Nephron progenitor cell (in vitro differentiated cells): ENCODE results near the gene VAMP1.
"Not testable (repeated sequence)": the region's sequence is repeated elsewhere in the genome, so short reads cannot be mapped to it uniquely, and the experiment has no call there.

Experiments
- DNase-seq: peaks from one replicate; pipeline ENCODE4 v3.0.0; 2021
- H3K27ac Mint-ChIP-seq: 2 replicates; pipeline ENCODE4 v1.8.0; 2021; ENCODE audit warnings: mild to moderate bottlenecking, moderate library complexity, mixed read lengths
- H3K27me3 Mint-ChIP-seq: 2 replicates; pipeline ENCODE4 v1.8.0; 2021; ENCODE audit warnings: mild to moderate bottlenecking, low read depth, mixed read lengths; ENCODE audit not compliant: poor library complexity
- H3K36me3 Mint-ChIP-seq: 2 replicates; pipeline ENCODE4 v1.8.0; 2021; ENCODE audit warnings: low read depth, mixed read lengths
- H3K4me1 Mint-ChIP-seq: 2 replicates; pipeline ENCODE4 v1.8.0; 2021; ENCODE audit warnings: mixed read lengths
- H3K4me3 Mint-ChIP-seq: 2 replicates; pipeline ENCODE4 v1.8.0; 2021; ENCODE audit warnings: mild to moderate bottlenecking, moderate library complexity, mixed read lengths
- H3K9me3 Mint-ChIP-seq: 2 replicates; pipeline ENCODE4 v1.8.0; 2021; ENCODE audit warnings: mild to moderate bottlenecking, moderate library complexity, mixed read lengths
- TF ChIP-seq, protein P1 (sequence below): fragments of 200-600 bp; sonication (generic); IDR thresholded peaks from 2 replicates; pipeline ENCODE4 v1.5.0; 2021; ENCODE audit warnings: antibody characterized with exemption

VAMP1 gene

DNA sequence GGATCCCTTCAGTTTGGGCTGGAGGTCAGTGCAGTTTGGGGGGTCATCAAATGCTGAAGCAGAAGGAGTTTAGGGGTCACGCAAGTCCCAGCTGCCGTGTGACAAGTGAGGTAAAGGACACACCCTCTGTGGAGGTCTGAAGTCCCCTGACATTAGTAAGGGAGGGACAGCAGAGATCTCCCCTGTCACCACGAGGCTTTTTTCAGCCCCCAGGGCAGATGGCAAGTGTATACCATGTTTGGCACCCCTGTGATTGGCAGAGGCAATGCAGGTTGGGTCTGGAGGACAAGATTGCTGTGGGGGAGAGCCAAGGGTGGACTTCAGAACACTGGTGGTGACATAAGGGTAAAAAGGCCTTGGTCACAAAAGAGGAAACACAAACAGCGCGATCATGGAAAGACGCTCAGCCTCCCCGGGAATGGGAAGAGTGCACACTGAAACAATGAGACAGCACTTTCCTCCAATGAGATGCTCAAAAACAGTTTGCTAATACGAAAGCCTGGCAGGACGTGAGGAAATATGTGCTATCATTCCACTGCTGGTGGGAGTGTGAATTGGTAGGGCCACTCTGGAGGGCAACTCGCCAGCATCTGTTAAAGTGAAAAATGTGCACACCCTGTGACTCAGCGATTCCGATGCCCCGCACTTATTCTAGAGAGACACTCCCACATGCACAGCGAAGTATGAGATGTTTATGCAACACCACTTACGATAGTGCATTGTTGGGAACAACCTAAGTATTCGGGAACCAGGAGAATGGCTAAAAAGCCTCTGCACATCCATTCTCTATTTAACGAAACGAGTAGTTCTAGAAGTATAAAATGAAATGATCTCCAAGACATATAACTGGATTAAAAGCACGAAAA, 40.1 kb downstream of the VAMP1 start:
- peaks cover 48% of the 10 kb centered on the region for H3K4me1 Mint-ChIP-seq
- H3K36me3 Mint-ChIP-seq, result no peaks in the 10 kb centered on the region
- H3K9me3 Mint-ChIP-seq, result no peaks in the 10 kb centered on the region
- H3K4me3 Mint-ChIP-seq, result no peak overlapping the region
- peak overlapping the region; percentile 91 for H3K27ac Mint-ChIP-seq
- peaks cover 12% of the 10 kb centered on the region for H3K27me3 Mint-ChIP-seq
- no peak for DNase-seq
- TF ChIP-seq, protein P1, sequence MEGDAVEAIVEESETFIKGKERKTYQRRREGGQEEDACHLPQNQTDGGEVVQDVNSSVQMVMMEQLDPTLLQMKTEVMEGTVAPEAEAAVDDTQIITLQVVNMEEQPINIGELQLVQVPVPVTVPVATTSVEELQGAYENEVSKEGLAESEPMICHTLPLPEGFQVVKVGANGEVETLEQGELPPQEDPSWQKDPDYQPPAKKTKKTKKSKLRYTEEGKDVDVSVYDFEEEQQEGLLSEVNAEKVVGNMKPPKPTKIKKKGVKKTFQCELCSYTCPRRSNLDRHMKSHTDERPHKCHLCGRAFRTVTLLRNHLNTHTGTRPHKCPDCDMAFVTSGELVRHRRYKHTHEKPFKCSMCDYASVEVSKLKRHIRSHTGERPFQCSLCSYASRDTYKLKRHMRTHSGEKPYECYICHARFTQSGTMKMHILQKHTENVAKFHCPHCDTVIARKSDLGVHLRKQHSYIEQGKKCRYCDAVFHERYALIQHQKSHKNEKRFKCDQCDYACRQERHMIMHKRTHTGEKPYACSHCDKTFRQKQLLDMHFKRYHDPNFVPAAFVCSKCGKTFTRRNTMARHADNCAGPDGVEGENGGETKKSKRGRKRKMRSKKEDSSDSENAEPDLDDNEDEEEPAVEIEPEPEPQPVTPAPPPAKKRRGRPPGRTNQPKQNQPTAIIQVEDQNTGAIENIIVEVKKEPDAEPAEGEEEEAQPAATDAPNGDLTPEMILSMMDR, result no peak

DNA sequence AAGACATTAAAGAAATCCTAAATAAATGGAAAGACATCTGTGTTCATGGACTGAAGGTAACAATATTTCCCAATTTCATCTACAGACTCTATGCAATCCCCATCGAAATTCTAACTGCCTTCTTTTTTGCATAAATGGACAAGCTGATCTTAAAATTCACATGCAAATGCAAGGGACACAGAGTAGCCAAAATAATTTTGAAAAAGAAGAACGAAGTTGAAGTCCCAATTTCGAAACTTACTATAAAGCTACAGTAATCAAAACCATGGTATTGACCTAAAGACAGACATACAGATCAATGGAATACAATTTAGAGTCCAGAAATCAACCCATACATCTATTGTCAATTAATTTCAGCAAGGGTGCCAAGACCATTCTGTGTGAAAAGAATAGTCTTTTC, 42.2 kb downstream of the VAMP1 start:
- Mint-ChIP-seq H3K27me3 (peaks cover 8% of the 10 kb centered on the region), H3K36me3 (no peaks in the 10 kb centered on the region), H3K9me3 (no peaks in the 10 kb centered on the region), H3K4me3 (no peak overlapping the region), H3K4me1 (peaks cover 53% of the 10 kb centered on the region), H3K27ac (no peak overlapping the region)
- DNase-seq, result no peak
- TF ChIP-seq, protein P1, result no peak

DNA sequence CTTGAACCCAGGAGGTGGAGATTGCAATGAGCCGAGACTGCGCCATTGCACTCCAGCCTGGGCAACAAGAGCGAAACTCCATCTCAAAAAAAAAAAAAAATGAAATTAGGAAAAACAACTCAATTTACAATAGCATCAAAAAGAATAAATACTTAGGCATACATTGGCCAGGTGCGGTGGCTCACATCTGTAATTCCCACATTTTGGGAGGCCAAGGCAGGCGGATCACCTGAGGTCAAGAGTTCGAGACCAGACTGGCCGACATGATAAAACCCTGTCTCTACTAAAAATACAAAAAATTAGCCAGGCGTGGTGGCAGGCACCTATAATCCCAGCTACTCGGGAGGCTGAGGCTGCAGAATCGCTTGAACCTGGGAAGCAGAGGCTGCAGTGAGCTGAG, 42.7 kb downstream of the VAMP1 start:
- not testable (repeated sequence) for H3K27ac Mint-ChIP-seq, DNase-seq, H3K4me3 Mint-ChIP-seq, H3K36me3 Mint-ChIP-seq, H3K9me3 Mint-ChIP-seq
- peaks cover 11% of the 10 kb centered on the region for H3K27me3 Mint-ChIP-seq
- peaks cover 53% of the 10 kb centered on the region for H3K4me1 Mint-ChIP-seq

DNA sequence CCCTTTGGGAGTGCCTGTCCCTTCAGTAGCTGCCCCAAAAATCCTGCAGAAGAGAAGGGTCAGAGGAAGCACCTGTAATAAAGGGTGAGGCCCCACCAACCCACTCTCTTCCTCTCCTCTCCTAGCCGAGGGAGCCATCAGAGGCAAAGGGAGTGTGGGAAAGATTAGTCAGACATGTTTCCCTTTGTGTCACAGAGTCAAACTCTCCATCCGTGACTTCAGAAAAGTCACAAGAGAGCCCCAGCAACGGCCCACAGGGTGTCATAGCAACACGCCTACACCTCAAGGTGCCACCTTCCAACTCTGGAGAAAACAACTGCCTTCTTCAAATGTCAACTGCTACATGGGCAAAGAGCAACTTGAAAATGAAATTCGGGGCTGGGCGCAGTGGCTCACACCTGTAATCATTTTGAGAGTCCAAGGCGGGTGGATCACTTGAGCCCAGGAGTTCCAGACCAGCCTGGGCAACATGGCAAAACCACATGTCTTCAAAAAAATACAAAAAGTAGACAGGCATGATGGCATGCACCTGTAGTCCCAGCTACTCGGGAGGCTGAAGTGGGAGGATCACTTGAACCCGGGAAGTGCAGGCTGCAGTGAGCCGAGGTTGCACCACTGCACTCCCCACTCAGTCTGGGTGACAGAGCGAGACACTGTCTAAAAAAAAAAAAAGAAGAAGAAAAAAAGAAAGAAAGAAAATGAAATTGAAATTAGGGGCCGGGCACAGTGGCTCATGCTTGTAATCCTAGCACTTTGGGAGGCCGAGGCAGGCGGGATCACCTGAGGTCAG, 43.4 kb downstream of the VAMP1 start:
- no peaks in the 10 kb centered on the region for H3K36me3 Mint-ChIP-seq
- no peaks in the 10 kb centered on the region for H3K9me3 Mint-ChIP-seq
- peaks cover 53% of the 10 kb centered on the region for H3K4me1 Mint-ChIP-seq
- H3K27me3 Mint-ChIP-seq, result peaks cover 13% of the 10 kb centered on the region
- H3K4me3 Mint-ChIP-seq, result no peak overlapping the region
- no peak for DNase-seq
- TF ChIP-seq, protein P1, result no peak
- H3K27ac Mint-ChIP-seq, result no peak overlapping the region

DNA sequence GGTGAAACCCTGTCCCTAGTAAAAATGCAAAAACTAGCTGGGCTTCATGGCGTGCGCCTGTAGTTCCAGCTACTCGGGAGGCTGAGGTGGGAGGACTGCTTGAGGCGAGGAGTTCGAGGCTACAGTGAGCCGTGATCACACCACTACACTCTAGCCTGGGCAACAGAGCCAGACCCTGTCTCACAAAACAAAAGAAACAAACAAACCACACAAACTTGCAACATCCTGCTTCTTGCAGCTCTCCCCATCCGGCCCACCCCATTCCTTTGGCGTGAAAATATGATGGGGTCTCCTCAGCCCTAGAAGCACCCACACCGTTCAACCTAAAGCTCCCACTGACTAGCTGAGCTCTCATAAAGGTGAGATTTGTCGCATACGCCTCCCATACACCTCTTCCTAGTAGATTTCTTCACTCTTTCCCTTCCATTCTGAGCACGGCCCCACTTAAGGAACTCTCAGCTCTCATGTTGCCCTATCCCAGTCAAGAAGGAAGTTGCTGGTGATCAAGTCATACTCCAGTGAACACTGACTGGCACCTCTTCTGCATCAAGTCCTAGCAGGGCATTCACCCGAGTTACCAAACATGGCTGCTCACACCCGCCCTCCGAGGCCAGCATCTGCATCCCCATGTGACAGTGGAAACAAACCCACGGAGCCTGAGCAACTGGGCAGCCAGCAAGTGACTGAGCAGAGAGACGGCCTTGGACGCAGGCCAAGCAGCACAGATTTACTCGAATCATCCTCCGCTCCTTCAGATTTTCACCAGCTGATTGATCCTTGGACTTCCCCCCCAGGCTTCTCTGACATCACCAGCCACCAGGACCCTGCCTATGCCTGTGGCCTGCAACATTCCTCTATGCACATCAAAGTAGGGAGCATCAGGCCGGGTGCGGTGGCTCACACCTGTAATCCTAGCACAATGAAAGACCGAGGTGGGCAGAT, 44.6 kb downstream of the VAMP1 start:
- H3K36me3 Mint-ChIP-seq, result no peaks in the 10 kb centered on the region
- H3K4me3 Mint-ChIP-seq, result no peak overlapping the region
- H3K27me3 Mint-ChIP-seq, result peaks cover 13% of the 10 kb centered on the region
- no peak for DNase-seq
- no peaks in the 10 kb centered on the region for H3K9me3 Mint-ChIP-seq
- no peak overlapping the region for H3K27ac Mint-ChIP-seq
- H3K4me1 Mint-ChIP-seq, result peaks cover 45% of the 10 kb centered on the region
- TF ChIP-seq, protein P1, result no peak
